DOHH2 (cell line): ENCODE data around the gene MUC2.

Experiments used
- H3F3A ChIP-seq: fragments of 200-600 bp; sonication (generic), shearing (Covaris generic); 2 replicates; pipeline ENCODE4 v1.6.0; 2016; ENCODE audit warnings: antibody characterized with exemption, mild to moderate bottlenecking; ENCODE audit not compliant: control insufficient read depth, insufficient read depth
- H3K27ac ChIP-seq: fragments of 200-600 bp; sonication (generic); 2 replicates; pipeline ENCODE4 v1.5.1; 2014; ENCODE audit warnings: low read depth, mild to moderate bottlenecking, low read length, moderate library complexity
- H3K27me3 ChIP-seq: fragments of 200-600 bp; sonication (generic); 2 replicates; pipeline ENCODE4 v1.6.1; 2014; ENCODE audit warnings: mild to moderate bottlenecking, low read length, mixed read lengths; ENCODE audit not compliant: control insufficient read depth
- H3K36me3 ChIP-seq: fragments of 200-600 bp; sonication (generic); 2 replicates; pipeline ENCODE4 v1.6.1; 2014; ENCODE audit warnings: mild to moderate bottlenecking, low read length, moderate library complexity, mixed read lengths; ENCODE audit not compliant: control insufficient read depth
- H3K4me1 ChIP-seq: fragments of 200-600 bp; sonication (generic); 2 replicates; pipeline ENCODE4 v1.6.1; 2014; ENCODE audit warnings: mild to moderate bottlenecking, low read length, mixed read lengths; ENCODE audit not compliant: control insufficient read depth
- H3K4me2 ChIP-seq: fragments of 200-600 bp; sonication (generic); 2 replicates; pipeline ENCODE4 v1.6.0; 2014; ENCODE audit warnings: mild to moderate bottlenecking, low read length, moderate library complexity
- H3K4me3 ChIP-seq: fragments of 200-600 bp; sonication (generic); 2 replicates; pipeline ENCODE4 v1.5.1; 2014; ENCODE audit warnings: mild to moderate bottlenecking, low read length, mixed read lengths
- H3K79me2 ChIP-seq: fragments of 200-600 bp; sonication (generic); 2 replicates; pipeline ENCODE4 v1.6.1; 2014; ENCODE audit warnings: mild to moderate bottlenecking, low read length, mixed read lengths; ENCODE audit not compliant: control insufficient read depth
- H3K9me2 ChIP-seq: fragments of 200-600 bp; sonication (generic); replicated peaks from 2 replicates; pipeline ENCODE4 v1.6.1; 2014; ENCODE audit warnings: mild to moderate bottlenecking, low read length, mixed read lengths; ENCODE audit not compliant: control insufficient read depth
- H3K9me3 ChIP-seq: fragments of 200-600 bp; sonication (generic); 2 replicates; pipeline ENCODE4 v1.6.1; 2014; ENCODE audit warnings: antibody characterized with exemption, low read length, mixed read lengths; ENCODE audit not compliant: control insufficient read depth, insufficient read depth
- H4K20me1 ChIP-seq: fragments of 200-600 bp; sonication (generic); 2 replicates; pipeline ENCODE4 v1.6.0; 2014; ENCODE audit warnings: low read depth, mild to moderate bottlenecking, antibody characterized with exemption, low read length, moderate library complexity; ENCODE audit not compliant: control insufficient read depth, insufficient read depth
- EZH2phosphoT487 ChIP-seq: fragments of 200-600 bp; sonication (generic); IDR thresholded peaks from 2 replicates; pipeline ENCODE4 v1.6.1; 2017; ENCODE audit warnings: borderline replicate concordance, mild to moderate bottlenecking, antibody characterized with exemption, low read length, moderate library complexity, mixed read lengths
- TF ChIP-seq, protein P1 (sequence below): fragments of 200-600 bp; sonication (generic); IDR thresholded peaks from one replicate; pipeline ENCODE4 v1.5.1; 2014; ENCODE audit warnings: antibody characterized with exemption, mild to moderate bottlenecking, low read depth, low read length; ENCODE audit not compliant: poor library complexity, severe bottlenecking

MUC2 gene

GRCh38 chr11:1026641-1027482 lies 47.8 kb upstream of the MUC2 start:
- no peaks in the 10 kb centered on the region for H4K20me1 ChIP-seq
- H3K27ac ChIP-seq: no peak overlapping the region
- no peaks in the 10 kb centered on the region for H3K36me3 ChIP-seq
- H3K4me3 ChIP-seq: no peak overlapping the region
- H3K9me3 ChIP-seq: no peaks in the 10 kb centered on the region
- H3F3A ChIP-seq: no peaks in the 10 kb centered on the region
- H3K9me2 ChIP-seq: no peaks in the 10 kb centered on the region
- no peaks in the 10 kb centered on the region for H3K27me3 ChIP-seq
- no peak for TF ChIP-seq EZH2phosphoT487
- TF ChIP-seq, protein P1, sequence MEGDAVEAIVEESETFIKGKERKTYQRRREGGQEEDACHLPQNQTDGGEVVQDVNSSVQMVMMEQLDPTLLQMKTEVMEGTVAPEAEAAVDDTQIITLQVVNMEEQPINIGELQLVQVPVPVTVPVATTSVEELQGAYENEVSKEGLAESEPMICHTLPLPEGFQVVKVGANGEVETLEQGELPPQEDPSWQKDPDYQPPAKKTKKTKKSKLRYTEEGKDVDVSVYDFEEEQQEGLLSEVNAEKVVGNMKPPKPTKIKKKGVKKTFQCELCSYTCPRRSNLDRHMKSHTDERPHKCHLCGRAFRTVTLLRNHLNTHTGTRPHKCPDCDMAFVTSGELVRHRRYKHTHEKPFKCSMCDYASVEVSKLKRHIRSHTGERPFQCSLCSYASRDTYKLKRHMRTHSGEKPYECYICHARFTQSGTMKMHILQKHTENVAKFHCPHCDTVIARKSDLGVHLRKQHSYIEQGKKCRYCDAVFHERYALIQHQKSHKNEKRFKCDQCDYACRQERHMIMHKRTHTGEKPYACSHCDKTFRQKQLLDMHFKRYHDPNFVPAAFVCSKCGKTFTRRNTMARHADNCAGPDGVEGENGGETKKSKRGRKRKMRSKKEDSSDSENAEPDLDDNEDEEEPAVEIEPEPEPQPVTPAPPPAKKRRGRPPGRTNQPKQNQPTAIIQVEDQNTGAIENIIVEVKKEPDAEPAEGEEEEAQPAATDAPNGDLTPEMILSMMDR: no peak
- H3K4me2 ChIP-seq: no peak overlapping the region
- H3K4me1 ChIP-seq: no peaks in the 10 kb centered on the region
- H3K79me2 ChIP-seq: no peaks in the 10 kb centered on the region

DNA sequence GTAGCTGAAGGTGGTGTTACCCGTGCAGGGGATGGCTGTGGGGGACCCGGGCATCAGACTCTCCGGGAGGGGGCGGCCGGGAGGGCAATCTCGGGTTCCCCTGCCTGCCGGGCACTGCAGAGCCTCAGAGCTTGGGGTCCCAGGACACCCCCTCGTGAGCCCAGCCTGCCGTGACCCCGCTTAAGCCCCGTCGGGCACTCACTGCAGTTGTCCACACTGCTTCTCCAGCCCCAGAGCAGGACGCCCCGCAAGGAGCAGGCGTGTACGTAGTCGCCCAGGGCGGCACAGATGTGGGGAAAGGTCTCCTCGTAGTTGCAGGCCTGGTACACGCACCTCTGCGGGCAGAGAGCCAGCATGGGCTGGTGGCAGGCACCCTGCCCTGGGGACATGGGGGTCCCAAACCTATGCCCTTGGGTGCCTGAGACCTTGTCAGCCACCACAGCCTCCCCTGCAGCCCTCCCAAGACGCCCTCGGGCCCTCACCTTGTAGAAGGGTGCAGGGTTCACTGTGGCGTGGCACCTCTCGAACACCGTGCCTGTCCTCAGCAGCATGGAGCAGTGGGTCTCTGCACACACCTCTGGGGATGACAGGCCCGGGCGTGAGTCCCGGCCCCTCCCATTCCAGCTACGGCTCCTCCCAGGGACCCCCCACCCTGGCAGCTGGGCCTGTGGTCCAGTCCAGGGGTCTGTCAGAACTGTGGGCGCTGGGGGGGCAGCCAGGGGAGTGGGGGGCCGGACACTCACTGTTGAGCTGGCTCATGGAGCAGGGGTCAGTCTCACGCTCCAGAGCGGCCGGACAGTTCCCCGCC lies 47.0 kb upstream of the MUC2 start:
- Histone ChIP-seq H3K4me2 (no peak overlapping the region), H3K4me3 (no peak overlapping the region), H3K27me3 (no peaks in the 10 kb centered on the region), H3K79me2 (no peaks in the 10 kb centered on the region), H3K9me2 (no peaks in the 10 kb centered on the region), H3K36me3 (no peaks in the 10 kb centered on the region), H3F3A (no peaks in the 10 kb centered on the region), H3K9me3 (no peaks in the 10 kb centered on the region), H4K20me1 (no peaks in the 10 kb centered on the region), H3K4me1 (no peaks in the 10 kb centered on the region), H3K27ac (no peak overlapping the region)
- TF ChIP-seq, protein P1: no peak
- no peak for TF ChIP-seq EZH2phosphoT487

- Histone ChIP-seq H3K4me3 (no peak overlapping the region), H3K9me2 (no peaks in the 10 kb centered on the region), H3K4me1 (no peaks in the 10 kb centered on the region), H3F3A (no peaks in the 10 kb centered on the region), H3K27ac (no peak overlapping the region), H4K20me1 (no peaks in the 10 kb centered on the region), H3K27me3 (no peaks in the 10 kb centered on the region), H3K9me3 (no peaks in the 10 kb centered on the region), H3K4me2 (no peak overlapping the region), H3K36me3 (no peaks in the 10 kb centered on the region), H3K79me2 (no peaks in the 10 kb centered on the region)
- TF ChIP-seq, protein P1: no peak
- no peak for TF ChIP-seq EZH2phosphoT487
These were observed 46.5 kb upstream of the MUC2 start for GRCh38 chr11:1028291-1028540.
